Pulmonary artery endothelial cell (primary cell): ENCODE measurements around the gene ADIPOQ. TPM values are rescaled to one million over a fixed set of nuclear protein-coding genes. Genes with fewer than 3 reads are reported as not detected.
A peak's percentile ranks its signal among the peaks of the same experiment; 100 is the strongest.
"Not testable (repeated sequence)": the region's sequence is repeated elsewhere in the genome, so short reads cannot be mapped to it uniquely, and the experiment has no call there.

Experiments used
- DNase-seq: peaks from one replicate; pipeline ENCODE4 v3.0.0-alpha.2; 2011; ENCODE audit warnings: low read depth, low spot score
- total RNA-seq: library from RNA; depleted of rRNA; stranded (reverse); fragments of >200 nt; gene quantifications from 2 replicates; pipeline ENCODE4 v1.2.3, GENCODE V29; 2014

ADIPOQ gene
- total RNA-seq, 1 donor from 2014 or later, result not detected

GRCh38 chr3:186870421-186871201 lies 28.1 kb downstream of the ADIPOQ start:
- no peak for DNase-seq

GRCh38 chr3:186871403-186871924 lies 29.0 kb downstream of the ADIPOQ start:
- DNase-seq, result peak; percentile 78

GRCh38 chr3:186873796-186874195 lies 31.3 kb downstream of the ADIPOQ start:
- DNase-seq, result not testable (repeated sequence)

- DNase-seq, result not testable (repeated sequence)
Observed at GRCh38 chr3:186874216-186874615, 31.7 kb downstream of the ADIPOQ start.

GRCh38 chr3:186874841-186875240 lies 32.3 kb downstream of the ADIPOQ start:
- DNase-seq, result not testable (repeated sequence)

- DNase-seq, result no peak
Observed at GRCh38 chr3:186875708-186876107, 33.2 kb downstream of the ADIPOQ start.

GRCh38 chr3:186879781-186880180 lies 37.3 kb downstream of the ADIPOQ start:
- DNase-seq, result no peak

GRCh38 chr3:186880406-186880805 lies 37.9 kb downstream of the ADIPOQ start:
- DNase-seq, result no peak

- no peak for DNase-seq
Observed at GRCh38 chr3:186882150-186882524, 39.6 kb downstream of the ADIPOQ start.

- no peak for DNase-seq
Observed at GRCh38 chr3:186882881-186883685, 40.6 kb downstream of the ADIPOQ start.

GRCh38 chr3:186883686-186884058 lies 41.2 kb downstream of the ADIPOQ start:
- no peak for DNase-seq

GRCh38 chr3:186884868-186885267 lies 42.4 kb downstream of the ADIPOQ start:
- DNase-seq, result not testable (repeated sequence)

GRCh38 chr3:186886202-186886981 lies 43.9 kb downstream of the ADIPOQ start:
- no peak for DNase-seq

GRCh38 chr3:186887507-186887938 lies 45.0 kb downstream of the ADIPOQ start:
- DNase-seq, result not testable (repeated sequence)

GRCh38 chr3:186888569-186888968 lies 46.1 kb downstream of the ADIPOQ start:
- no peak for DNase-seq

GRCh38 chr3:186889698-186890097 lies 47.2 kb downstream of the ADIPOQ start:
- not testable (repeated sequence) for DNase-seq

GRCh38 chr3:186890911-186891310 lies 48.4 kb downstream of the ADIPOQ start:
- DNase-seq, result no peak

GRCh38 chr3:186893071-186893470 lies 50.6 kb downstream of the ADIPOQ start:
- DNase-seq, result not testable (repeated sequence)

- no peak for DNase-seq
Observed at GRCh38 chr3:186895406-186895805, 52.9 kb downstream of the ADIPOQ start.

- no peak for DNase-seq
Observed at GRCh38 chr3:186896006-186896405, 53.5 kb downstream of the ADIPOQ start.

- DNase-seq, result no peak
Observed at GRCh38 chr3:186896875-186897274, 54.4 kb downstream of the ADIPOQ start.
